Transverse colon (tissue), 4 donors: ENCODE data around the gene DCLK3. TPM values are rescaled to one million over a fixed set of nuclear protein-coding genes. Genes with fewer than 3 reads are reported as not detected.

ENCODE experiments used
- DNase-seq: peaks from one replicate; pipeline ENCODE4 v3.0.0-alpha.2; 2019
- H3K27ac ChIP-seq, 4 donors: fragments of 200-600 bp; sonication (generic); 2 replicates each; pipeline ENCODE4 v1.5.1; 2016 to 2018; ENCODE audit warnings: inconsistent platforms in 4 of 4
- H3K27me3 ChIP-seq: fragments of 200-600 bp; sonication (generic); 2 replicates; pipeline ENCODE4 v1.5.1; 2017; ENCODE audit warnings: inconsistent platforms
- H3K36me3 ChIP-seq, 4 donors: fragments of 200-600 bp; sonication (generic); 2 replicates each; pipeline ENCODE4 v1.5.1; 2017 to 2019; ENCODE audit warnings: inconsistent platforms in 4 of 4
- H3K4me1 ChIP-seq, 4 donors: fragments of 200-600 bp; sonication (generic); 2 replicates each; pipeline ENCODE4 v1.5.1; 2017 to 2020; ENCODE audit warnings: inconsistent platforms in 4 of 4
- H3K4me3 ChIP-seq, 4 donors: fragments of 200-600 bp; sonication (generic); 1 replicate in 1 of 4; 2 replicates in 3 of 4; pipeline versions ENCODE4 v1.5.1 to v1.6.1; 2017 to 2019; ENCODE audit warnings: inconsistent platforms in 4 of 4
- H3K9me3 ChIP-seq, 2 donors: fragments of 200-600 bp; sonication (generic); 2 replicates each; pipeline ENCODE4 v1.5.1; 2017 to 2019; ENCODE audit warnings: inconsistent platforms in 2 of 2
- CTCF ChIP-seq, 5 experiments: fragments of 200-600 bp in 3 of 5; fragments of 450-650 bp in 2 of 5; sonication (generic) in 3 of 5; IDR thresholded peaks; 1 replicate in 2 of 5; 2 replicates in 3 of 5; pipeline ENCODE4 v1.5.1; 2016 to 2017; ENCODE audit warnings: antibody characterized with exemption in 5 of 5, inconsistent platforms in 3 of 5, mild to moderate bottlenecking in 2 of 5, moderate library complexity in 1 of 5
- EP300 ChIP-seq: sonication (generic); formaldehyde crosslinking; IDR thresholded peaks from one replicate; pipeline ENCODE4 v1.6.1; 2017; ENCODE audit warnings: antibody characterized with exemption, low read depth
- POLR2A ChIP-seq: fragments of 450-650 bp; IDR thresholded peaks from one replicate; pipeline ENCODE4 v1.6.1; 2016; ENCODE audit warnings: antibody characterized with exemption, mild to moderate bottlenecking, moderate library complexity
- POLR2AphosphoS5 ChIP-seq, 3 donors: sonication (generic); formaldehyde crosslinking; IDR thresholded peaks; one replicate each; pipeline ENCODE4 v1.6.1; 2016; ENCODE audit warnings: antibody characterized with exemption in 3 of 3
- WGBS, 2 donors: methylation state at CpG; one replicate each; pipeline ENCODE4 v1.1.5; 2018; ENCODE audit warnings: low coverage in 1 of 2; 5-methylcytosine and 5-hydroxymethylcytosine counted together
- in situ Hi-C, 4 donors: fragments of 200-750 bp; cut with MboI; loops; one replicate each; pipeline versions ENCODE4 v1.15.0 to v1.15.1; 2017; ENCODE audit warnings: low sequenced_read_pairs in 3 of 4, low pct_ligation_motif_present in 1 of 4, low pct_unique_long_range_greater_than_20kb in 1 of 4
- intact Hi-C: fragments of 100-400 bp; cut with DNase I; formaldehyde crosslinking; loops from one replicate; pipeline ENCODE4 v1.15.1; 2023; ENCODE audit warnings: low total_unique reads
- total RNA-seq, 4 donors: library from RNA; depleted of rRNA; stranded (reverse); fragments of >200 nt; gene quantifications; one replicate each; pipeline ENCODE4 v1.1.0, GENCODE V29; 2016

The DCLK3 gene
- total RNA-seq, 4 donors from 2014 or later, result 0.14 TPM; not detected in 3

GRCh38 chr3:36697229-36698001 is 66.9 kb downstream of the DCLK3 start:
- H3K9me3 ChIP-seq, result no peaks in the 10 kb centered on the region
- H3K4me1 ChIP-seq, result no peaks in the 10 kb centered on the region
- no peak for DNase-seq
- in situ Hi-C loops, result loop anchor here in 1 of 4 donors (25.0 kb wide), 1 partner anchor 735 kb away; no protein-coding TSS in a partner anchor
- no peak for TF ChIP-seq POLR2A
- H3K27ac ChIP-seq, result no peak overlapping the region
- no peak overlapping the region for H3K4me3 ChIP-seq
- intact Hi-C loops, result loop anchor here (5.0 kb wide), 1 partner anchor 735 kb away; no protein-coding TSS in a partner anchor
- no peaks in the 10 kb centered on the region for H3K36me3 ChIP-seq
- WGBS, 2 donors, result 72 to 81% methylated on average over 3 to 8 of the region's 8 CpGs
- H3K27me3 ChIP-seq, result no peaks in the 10 kb centered on the region

GRCh38 chr3:36696799-36697198 is 67.6 kb downstream of the DCLK3 start:
- Histone ChIP-seq H3K27me3 (no peaks in the 10 kb centered on the region), H3K4me3 (no peak overlapping the region), H3K27ac (no peak overlapping the region), H3K9me3 (no peaks in the 10 kb centered on the region), H3K4me1 (no peaks in the 10 kb centered on the region), H3K36me3 (no peaks in the 10 kb centered on the region)
- intact Hi-C loops, result loop anchor here (5.0 kb wide), 1 partner anchor 734 kb away; no protein-coding TSS in a partner anchor
- in situ Hi-C loops, result loop anchor here in 1 of 4 donors (25.0 kb wide), 1 partner anchor 734 kb away; no protein-coding TSS in a partner anchor
- TF ChIP-seq CTCF (IDR thresholded peaks at IDR 0.05) (no peak), POLR2A (no peak), EP300 (no peak), POLR2AphosphoS5 (IDR thresholded peaks at IDR 0.05) (no peak)
- 72 to 75% methylated on average over 2 of the region's 2 CpGs for WGBS, 2 donors
- DNase-seq, result no peak

- TF ChIP-seq POLR2AphosphoS5 (IDR thresholded peaks at IDR 0.05), result no peak
- TF ChIP-seq POLR2A, result no peak
- TF ChIP-seq EP300, result no peak
- no peak for TF ChIP-seq CTCF (IDR thresholded peaks at IDR 0.05)
- no peak for DNase-seq
- Histone ChIP-seq H3K27ac (no peak overlapping the region), H3K4me1 (no peaks in the 10 kb centered on the region), H3K9me3 (no peaks in the 10 kb centered on the region), H3K4me3 (no peak overlapping the region), H3K27me3 (no peaks in the 10 kb centered on the region), H3K36me3 (no peaks in the 10 kb centered on the region)
- intact Hi-C loops, result loop anchor here (5.0 kb wide), 1 partner anchor 733 kb away; no protein-coding TSS in a partner anchor
- 92 to 100% methylated on average over 2 of the region's 2 CpGs for WGBS, 2 donors
- in situ Hi-C loops, result loop anchor here in 1 of 4 donors (25.0 kb wide), 1 partner anchor 733 kb away; no protein-coding TSS in a partner anchor
Observed at GRCh38 chr3:36695769-36696137, 68.6 kb downstream of the DCLK3 start.

- Histone ChIP-seq H3K27me3 (no peaks in the 10 kb centered on the region), H3K4me3 (no peak overlapping the region), H3K4me1 (no peaks in the 10 kb centered on the region), H3K36me3 (no peaks in the 10 kb centered on the region), H3K9me3 (no peaks in the 10 kb centered on the region), H3K27ac (no peak overlapping the region)
- TF ChIP-seq POLR2AphosphoS5 (IDR thresholded peaks at IDR 0.05), result no peak
- in situ Hi-C loops, result loop anchor here in 1 of 4 donors (25.0 kb wide), 1 partner anchor 733 kb away; no protein-coding TSS in a partner anchor
- intact Hi-C loops, result loop anchor here (5.0 kb wide), 1 partner anchor 733 kb away; no protein-coding TSS in a partner anchor
- DNase-seq, result no peak
- 40 to 58% methylated on average over 3 of the region's 3 CpGs for WGBS, 2 donors
Observed at GRCh38 chr3:36695113-36695768, 69.1 kb downstream of the DCLK3 start.

- no peaks in the 10 kb centered on the region for H3K36me3 ChIP-seq
- intact Hi-C loops (no loop called here), in situ Hi-C loops (loop anchor here in 1 of 4 donors (25.0 kb wide), 1 partner anchor 731 kb away; no protein-coding TSS in a partner anchor)
- H3K27me3 ChIP-seq, result no peaks in the 10 kb centered on the region
- no peak overlapping the region for H3K4me3 ChIP-seq
- H3K4me1 ChIP-seq, result no peaks in the 10 kb centered on the region
- H3K9me3 ChIP-seq, result no peaks in the 10 kb centered on the region
- WGBS, 2 donors, result 71 to 96% methylated on average over 4 of the region's 4 CpGs
- no peak overlapping the region for H3K27ac ChIP-seq
- DNase-seq, result no peak
- TF ChIP-seq POLR2A (no peak), CTCF (IDR thresholded peaks at IDR 0.05) (no peak), EP300 (no peak), POLR2AphosphoS5 (IDR thresholded peaks at IDR 0.05) (no peak)
Observed at GRCh38 chr3:36693670-36694069, 70.7 kb downstream of the DCLK3 start.
